Activated CD8-positive, alpha-beta memory T cell treated with anti-CD3 and anti-CD28 coated beads, Interleukin-2, amount 50 U/mL, for 1 hour (primary cell): ENCODE measurements around the gene PSMD9.
"Not testable (repeated sequence)": the region's sequence is repeated elsewhere in the genome, so short reads cannot be mapped to it uniquely, and the experiment has no call there.

Experiments
- DNase-seq: peaks from one replicate; pipeline ENCODE4 v3.0.0-alpha.2; 2020; ENCODE audit errors: extremely low read depth

The PSMD9 gene

DNA sequence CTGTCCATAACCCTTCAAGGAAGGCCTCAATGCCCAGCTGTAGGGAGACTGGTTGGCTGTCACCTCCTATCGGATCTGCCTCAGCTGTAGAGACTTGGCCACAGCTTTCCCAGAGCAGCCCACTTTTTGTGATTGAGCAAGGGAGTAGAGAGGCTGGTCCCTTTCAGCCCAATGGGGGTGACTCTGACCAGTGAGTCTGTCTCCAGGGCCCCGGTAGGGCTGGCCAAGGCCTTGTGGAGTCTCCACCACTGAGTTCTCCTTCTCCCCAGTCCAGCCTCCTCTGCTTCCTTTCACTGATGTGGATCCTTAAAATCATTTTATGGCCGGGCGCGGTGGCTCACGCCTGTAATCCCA is 15.4 kb upstream of the PSMD9 start:
- DNase-seq: no peak

DNA sequence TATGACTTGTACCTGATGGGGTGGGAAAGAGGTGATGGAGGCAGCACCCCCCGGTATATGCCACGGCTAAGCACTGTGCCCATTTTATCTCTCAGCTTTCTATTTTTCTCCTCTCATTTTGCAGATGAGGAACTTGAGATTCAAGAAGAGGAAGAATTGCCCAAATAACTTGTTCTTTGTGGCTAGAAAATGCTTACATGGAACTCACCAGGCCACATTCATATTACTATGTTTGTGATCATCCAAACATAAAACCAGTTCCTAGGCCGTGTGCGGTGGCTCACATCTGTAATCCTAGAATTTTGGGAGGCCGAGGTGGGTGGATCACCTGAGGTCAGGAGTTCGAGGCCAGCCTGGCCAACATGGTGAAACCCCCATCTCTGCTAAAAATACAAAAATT is 14.5 kb upstream of the PSMD9 start:
- DNase-seq: no peak

DNA sequence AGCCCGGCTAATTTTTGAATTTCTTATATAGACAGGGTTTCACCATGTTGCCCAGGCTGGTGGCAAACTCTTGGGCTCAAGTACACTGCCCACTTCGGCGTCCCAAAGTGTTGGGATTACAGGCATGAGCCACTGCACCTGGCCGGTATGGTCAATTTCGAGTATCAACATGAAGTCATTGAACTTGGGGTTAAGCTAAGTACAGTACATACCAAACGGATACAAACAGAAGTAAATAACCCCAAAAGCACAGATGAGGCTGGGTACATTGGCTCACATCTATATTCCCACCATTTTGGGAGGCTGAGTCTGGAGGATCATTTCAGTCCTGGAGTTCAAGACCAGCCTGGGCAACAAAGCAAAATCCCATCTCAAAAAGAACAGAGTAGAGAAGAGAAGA is 13.0 kb upstream of the PSMD9 start:
- DNase-seq: no peak

DNA sequence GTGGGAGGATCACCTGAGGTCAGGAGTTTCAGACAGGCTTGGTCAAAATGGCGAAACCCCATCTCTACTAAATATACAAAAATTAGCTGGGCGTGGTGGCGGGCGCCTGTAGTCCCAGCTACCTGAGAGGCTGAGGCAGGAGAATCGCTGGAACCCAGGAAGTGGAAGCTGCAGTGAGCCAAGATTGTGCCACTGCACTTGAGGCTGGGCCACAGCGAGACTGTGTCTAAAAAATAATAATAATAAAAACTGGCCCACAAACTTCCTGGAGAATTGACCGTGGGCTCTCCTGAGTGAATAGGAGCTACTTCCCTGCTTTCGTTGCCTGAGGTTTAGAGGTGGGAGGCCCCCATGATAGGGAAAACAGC is 12.5 kb upstream of the PSMD9 start:
- not testable (repeated sequence) for DNase-seq

DNA sequence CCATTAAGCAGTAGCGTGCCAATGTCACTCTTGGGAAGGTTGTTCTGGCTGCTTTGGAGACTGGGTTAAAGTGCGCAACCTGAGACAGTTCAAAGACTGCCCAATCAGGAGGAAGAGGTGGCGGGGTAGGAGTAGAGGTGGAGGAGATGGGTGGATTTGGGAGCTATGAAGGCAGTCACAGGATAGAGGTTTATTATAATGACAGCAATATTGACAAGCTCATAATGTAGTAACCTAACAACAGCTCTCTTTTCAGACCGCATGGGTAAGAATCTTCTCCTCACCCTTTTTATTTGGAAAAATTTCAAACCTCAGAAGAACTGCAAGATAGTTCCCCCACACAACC is 5.3 kb upstream of the PSMD9 start:
- DNase-seq: no peak

DNA sequence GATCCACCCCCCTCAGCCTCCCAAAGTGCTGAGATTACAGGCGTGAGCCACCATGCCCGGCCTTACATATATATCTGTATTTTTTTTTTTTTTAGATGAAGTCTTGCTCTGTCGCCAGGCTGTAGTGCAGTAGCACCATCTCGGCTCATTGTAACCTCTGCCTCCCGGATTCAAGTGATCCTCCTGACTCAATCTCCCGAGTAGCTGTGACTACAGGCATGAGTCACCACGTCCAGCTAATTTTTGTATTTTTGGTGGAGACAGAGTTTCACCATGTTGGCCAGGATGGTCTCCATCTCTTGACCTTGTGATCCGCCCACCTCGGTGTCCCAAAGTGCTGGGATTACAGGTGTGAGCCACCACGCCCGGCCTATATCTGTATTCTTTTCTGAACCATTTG is 3.5 kb upstream of the PSMD9 start:
- DNase-seq: not testable (repeated sequence)

DNA sequence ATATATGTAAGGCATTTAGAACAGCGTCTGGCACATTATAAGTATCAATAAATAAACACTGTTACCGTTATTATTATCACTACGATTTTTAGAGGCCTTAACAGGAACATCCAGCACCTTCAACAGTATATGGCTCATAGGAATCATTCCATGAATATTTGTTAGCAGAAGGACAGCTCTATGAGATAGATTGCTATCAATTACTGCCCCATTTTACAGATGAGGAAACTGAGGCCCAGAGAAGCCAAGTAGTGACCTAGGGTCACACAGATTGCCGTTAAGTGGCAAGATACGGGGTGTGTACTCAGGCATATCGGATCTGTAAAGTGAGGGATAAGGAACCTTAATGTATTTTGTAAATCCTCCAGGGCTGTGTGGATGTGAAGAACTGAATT is 510 bp upstream of the PSMD9 start:
- no peak for DNase-seq

DNA sequence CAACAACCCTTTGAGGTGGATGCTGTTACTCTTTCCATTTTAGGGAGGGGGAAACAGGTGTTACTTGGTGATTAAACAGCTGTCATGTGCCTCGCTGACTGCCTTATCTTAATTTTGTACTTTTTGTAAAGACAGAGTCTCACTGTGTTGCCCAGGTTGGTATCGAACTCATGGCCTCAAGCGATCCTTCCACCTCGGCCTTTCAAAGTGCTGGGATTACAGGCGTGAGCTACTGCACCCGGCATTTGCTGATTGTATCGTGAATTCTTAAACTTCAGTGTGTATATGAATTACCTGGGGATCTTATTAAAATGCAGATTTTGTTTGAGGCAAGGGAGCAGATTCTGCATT is 659 bp downstream of the PSMD9 start:
- no peak for DNase-seq

DNA sequence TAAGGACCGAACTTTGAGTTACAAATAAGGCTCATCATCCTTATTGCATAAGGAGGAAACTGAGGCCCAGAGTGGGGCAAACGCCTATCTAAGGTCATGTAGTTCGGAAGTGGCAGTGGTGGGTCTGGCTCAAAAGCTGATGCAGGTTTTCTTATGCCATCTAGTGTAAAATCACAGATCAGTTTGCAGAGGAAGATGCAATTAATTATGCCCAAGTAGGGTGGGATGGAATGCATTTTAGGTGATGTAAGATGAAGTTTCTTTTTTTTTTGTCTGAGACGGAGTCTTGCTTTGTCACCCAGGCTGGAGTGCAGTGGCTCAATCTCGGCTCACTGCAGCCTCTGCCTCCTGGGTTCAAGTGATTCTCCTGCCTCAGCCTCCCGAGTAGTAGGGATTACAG is 1.1 kb downstream of the PSMD9 start:
- DNase-seq: not testable (repeated sequence)

DNA sequence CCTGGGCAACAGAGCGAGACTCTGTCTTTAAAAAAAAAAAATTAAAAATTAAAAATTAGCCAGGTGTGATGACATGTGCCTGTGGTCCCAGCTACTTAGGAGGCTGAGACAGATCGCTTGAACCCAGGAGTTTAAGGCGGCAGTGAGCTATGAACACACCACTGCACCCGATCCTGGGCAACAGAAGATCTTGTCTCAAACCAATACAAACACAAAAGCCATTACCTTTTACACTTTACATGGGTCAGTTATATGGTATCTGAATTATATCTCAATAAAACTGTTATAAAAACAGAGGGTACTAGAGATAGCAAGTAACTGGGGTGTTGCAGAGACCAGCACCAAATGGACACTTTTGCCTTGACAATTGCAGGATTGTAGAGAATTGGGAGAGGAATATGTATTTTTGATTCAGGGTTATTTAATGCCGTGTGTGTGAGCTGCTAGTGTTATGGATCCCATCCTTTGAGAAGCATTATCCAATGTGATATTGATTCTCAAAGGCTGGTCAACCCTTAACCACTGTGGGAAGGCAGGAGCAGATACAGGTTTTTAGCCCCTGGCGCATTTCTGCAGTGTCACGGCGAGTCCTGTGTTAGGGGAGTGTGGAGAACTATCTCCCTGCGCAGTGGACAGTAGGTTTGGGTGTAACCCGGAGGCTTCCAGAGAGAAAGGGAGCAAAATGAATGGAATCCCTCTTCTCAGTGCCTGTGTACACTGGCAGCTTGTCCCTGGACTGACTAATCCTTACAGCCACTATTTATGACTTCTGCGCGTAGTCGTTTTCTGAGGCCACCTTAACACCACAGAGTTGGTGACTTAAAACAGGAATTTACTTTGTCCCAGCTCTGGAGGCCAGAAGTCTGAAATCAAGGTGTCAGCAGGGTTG is 4.3 kb downstream of the PSMD9 start:
- no peak for DNase-seq

DNA sequence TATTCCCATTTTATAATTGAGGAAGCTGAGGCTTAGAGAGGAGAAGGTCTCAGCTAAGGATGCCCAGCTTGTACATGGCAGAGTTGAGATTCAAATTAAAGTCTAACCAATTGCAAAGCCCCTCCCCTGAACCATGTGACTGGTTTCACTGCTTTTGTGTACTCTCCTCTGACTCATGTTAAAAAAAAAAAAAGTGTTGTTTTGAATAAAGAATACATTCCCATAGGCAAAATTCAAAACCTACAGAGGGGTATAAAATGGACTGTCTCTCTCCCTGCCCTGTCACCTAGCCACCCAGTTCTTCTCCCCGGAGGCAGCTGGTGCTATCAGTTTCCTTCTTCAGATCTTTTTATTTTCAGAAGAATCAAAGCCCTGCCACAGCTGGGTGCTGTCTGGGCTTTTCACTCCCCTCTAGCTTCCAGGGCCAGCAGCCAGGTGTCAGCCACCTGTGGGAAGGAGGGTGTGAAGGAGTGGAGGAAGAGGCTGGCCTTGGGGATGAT is 5.4 kb downstream of the PSMD9 start:
- DNase-seq: no peak

DNA sequence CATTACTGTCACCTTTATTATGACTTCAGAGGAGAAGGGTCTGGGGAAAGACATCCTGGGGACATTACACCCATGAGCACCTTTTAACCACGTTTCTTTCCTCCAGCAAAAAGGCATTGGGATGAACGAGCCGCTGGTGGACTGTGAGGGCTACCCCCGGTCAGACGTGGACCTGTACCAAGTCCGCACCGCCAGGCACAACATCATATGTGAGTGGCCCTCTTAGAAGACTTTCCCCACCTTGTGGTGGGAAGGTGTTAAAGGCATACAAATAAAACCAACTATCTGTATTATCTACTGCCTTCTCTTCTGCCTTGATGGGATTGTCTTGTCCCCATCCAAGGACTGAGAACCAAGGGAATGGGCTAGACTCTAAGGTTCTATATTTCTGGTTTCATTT is 6.0 kb downstream of the PSMD9 start:
- no peak for DNase-seq

DNA sequence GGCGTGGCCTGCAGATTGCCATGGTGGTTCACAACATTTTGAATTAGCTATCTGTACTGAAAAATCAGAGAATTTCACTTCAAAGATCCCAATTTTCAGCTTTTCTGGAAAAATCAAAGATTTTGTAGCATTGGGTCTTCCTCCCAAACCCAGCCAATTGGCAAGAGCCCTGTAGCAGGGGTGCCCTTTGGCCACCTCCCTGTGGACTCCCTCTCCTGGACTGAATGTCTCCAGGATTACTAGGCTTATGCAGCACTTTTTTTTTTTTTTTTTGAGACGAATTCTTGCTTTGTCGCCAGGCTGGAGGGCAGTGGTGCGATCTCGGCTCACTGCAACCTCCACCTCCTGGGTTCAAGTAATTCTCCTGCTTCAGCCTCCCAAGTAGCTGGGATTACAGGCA is 9.7 kb downstream of the PSMD9 start:
- no peak for DNase-seq

DNA sequence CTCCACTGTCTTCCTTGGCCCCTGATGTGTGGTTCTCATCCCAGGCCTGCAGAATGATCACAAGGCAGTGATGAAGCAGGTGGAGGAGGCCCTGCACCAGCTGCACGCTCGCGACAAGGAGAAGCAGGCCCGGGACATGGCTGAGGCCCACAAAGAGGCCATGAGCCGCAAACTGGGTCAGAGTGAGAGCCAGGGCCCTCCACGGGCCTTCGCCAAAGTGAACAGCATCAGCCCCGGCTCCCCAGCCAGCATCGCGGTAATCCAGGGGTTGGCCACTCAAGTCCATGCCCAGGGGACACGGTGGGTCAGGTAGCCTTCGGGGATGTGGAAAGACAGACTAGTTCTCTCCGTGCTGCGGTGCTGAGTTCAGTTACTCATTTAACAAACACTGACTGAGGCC is 11.0 kb downstream of the PSMD9 start:
- DNase-seq: no peak

DNA sequence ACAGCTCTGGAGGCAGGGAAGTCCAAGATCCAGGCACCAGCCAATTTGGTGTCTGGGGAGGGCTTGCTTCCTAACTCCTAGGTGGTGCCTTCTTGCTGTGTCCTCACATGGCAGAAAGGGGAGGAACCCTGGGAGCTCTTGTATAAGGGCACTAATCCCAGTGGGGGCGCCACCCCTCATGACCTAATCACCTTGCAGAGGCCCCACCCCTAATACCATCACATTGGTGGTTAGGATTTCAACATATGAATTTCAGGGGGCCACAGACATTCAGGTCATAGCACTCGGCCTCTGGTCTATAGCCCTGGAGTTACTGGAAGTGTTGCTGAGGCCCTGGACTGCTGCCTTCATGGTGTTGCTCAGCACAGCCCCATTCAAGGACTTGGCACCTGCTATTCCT is 14.6 kb downstream of the PSMD9 start:
- no peak for DNase-seq

DNA sequence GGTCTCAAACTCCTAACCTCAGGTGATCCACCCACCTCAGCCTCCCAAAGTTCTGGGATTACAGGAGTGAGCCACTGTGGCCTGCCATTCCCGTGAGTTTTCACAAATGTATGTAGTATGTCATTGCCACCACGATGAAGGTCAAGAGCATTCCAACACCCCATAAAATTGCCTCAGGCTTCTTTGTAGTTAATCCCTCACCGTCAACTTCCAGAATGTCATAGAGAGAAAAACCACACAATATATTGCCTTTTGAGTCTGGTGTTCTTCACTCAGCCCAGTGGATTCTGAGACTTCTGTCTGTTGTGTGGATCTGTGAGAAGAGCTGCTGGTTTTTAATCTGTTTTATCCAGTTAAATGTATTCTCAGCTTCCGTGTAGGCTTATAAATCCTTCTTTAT is 17.2 kb downstream of the PSMD9 start:
- DNase-seq: no peak

DNA sequence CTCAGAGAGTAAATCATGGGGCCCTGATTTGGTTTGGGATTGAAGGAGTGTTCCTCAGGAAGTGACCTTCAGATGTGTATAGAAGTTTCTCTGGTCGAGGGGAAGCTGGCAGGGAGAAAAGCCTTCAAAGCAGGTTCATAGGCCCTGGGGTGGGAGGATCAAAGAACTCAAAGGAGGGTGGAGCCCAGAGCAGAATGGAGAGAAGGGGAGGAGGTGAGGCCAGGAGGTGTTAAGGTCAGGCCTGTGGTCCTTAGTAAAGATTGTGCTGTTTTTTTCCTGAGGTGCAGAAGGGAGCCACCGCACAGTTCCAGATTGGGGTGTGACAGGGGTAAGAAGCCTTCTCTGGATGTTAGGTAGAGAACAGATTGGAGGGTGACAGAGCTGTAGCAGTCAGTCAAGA is 20.1 kb downstream of the PSMD9 start:
- no peak for DNase-seq

DNA sequence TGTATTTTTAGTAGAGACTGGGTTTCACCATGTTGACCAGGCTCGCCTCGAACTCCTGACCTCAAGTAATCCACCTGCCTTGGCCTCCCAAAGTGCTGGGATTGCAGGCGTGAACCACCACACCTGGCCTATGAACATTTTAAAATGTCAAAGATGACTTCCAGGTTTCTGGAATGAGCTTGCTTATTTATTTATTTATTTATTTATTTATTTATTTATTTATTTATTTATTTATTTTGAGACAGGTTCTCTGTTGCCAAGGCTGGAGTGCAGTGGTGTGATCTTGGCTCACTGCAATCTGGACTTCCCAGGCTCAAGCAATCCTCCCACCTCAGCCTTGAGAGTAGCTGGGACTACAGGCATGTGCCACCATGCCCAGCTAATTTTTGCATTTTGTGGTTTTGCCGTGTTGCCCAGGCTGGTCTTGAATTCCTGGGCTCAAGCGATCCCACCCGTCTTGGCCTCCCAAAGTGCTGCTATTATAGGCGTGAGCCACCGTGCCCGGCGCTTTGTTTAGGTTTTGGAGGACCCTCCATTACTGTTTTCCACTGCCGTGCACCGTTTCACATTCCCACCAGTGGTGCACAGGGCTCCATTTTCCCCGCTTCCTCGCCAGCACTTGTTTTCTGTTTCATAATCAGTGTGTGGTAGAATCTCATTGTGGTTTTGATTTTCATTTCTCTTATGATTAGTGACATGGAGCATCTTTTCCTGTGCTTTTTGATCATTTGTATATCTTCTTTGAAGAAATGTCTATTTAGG is 23.4 kb downstream of the PSMD9 start:
- DNase-seq: no peak

DNA sequence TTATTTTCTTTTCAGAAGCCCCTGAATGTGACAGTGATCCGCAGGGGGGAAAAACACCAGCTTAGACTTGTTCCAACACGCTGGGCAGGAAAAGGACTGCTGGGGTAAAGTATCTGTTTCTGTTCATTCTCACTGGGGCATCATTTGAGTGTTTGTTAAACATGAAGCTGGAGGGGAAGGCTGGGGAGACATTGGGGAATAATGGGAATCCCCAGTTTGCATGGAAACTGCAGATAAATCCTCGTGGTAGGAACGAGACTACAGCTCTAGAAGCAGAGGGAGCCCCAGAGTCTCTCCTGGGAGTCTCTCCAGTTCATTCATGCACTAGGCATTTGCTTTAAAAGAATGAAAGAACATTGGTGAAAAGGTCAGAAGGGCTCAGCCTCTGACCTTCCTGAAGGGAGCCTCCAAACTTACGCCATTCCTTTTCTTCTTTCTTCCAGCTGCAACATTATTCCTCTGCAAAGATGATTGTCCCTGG is 27.3 kb downstream of the PSMD9 start:
- DNase-seq: no peak

DNA sequence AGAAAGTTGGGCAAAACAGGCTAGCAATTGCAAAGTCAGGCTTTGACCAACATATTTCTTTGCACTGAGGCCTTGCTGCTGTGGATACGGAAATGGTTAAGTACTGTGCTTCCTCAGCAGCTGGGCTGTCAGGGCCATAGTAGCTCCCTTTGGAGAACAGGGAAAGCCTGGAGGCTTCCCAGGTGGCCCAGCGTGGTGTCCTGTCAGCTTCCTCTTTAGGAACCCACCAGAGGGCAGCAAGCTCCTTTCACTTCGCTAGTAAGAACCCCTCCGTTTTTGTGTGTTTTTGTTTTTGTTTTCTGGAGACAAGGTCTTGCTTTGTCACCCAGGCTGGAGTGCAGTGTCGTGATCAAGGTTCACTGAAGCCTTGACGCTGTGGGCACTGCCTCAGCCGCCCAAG is 28.1 kb downstream of the PSMD9 start:
- no peak for DNase-seq

DNA sequence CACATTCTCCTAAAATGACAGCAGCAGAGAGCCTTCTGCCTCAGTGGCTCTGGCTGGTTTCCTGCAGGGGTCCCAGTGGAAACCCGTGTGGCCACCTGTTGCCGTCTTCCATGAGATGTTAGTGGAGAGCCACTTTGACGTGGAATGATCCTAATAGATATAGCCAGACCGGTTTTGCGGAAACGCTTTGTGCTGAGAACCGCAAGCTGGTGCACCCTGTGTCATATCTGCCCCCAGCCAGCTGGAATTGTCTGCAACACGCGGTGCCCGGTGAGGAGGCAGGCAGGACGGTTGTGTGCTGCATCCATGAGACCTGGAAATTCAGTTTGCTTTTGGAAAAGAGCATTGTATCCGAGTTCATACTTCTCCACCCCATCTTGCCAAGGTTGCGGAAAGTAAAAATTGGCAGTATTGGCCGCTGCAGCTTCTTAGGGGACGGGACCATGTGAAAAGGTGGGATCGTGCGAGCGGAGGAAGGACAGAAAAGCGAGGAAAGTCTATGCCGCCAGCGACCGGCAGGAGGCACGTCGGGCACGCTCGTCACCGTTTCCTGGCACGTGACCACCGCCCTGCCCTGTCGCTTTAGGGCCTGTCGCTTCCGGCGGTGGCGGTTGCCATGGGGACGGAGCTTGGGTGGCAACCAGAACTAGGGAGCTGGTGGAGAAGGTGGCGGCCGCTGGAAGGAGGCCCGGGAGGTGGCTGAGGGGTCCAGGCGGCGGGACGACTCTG is 29.5 kb downstream of the PSMD9 start, which contains the start of gene CFAP251:
TSS of gene CFAP251 (plus strand) at position 643 of the 729 bp plus-strand sequence. CDS start 2,714 bp downstream, outside the sequence.
- peak; percentile 92 for DNase-seq

DNA sequence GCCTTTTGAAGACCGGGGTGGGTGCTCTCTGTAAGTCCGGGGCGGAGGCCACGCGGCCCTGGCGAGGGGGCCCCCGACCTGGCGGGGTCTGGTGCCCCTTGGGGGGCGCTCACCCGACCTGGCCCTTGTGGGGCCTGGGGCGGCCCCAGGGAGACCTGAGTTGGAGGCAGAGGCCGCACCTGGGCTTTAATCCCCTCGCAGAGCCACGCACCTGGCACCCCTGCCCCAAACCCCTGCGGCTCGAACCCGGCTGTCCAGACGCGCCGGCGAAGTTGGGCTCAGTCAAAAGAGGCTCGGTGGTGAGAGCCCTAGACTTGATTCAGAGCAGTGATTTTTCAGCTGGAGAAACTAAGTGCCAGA is 30.1 kb downstream of the PSMD9 start:
- DNase-seq: no peak

DNA sequence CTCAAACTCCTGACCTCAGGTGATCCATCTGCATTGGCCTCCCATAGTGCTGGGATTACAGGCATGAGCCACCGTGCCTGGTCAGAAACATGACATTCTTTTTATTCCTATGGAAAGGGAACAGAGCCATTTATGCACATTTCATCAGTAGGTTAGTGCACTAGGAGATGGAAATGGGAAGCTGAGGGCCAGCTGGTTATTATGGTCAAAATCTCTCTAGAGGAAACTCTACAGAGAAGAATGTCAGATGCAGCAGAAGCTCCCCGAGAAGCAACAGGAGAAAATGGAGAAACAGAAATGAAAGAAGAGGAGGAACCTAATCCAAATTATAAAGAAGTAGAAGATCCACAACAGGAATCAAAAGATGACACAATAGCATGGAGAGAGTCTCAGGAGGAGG is 32.5 kb downstream of the PSMD9 start:
- no peak for DNase-seq
